Stimulated activated CD4-positive, alpha-beta T cell treated with anti-CD3 and anti-CD28 coated beads, Interleukin-1b, Interleukin-23, amount 100 ng/mL, for 4 hours (primary cell): ENCODE measurements around the gene ARHGAP44.

Experiments
- DNase-seq, 2 donors: peaks; one replicate each; pipeline ENCODE4 v3.0.0-alpha.2; 2020; ENCODE audit warnings: low read depth in 2 of 2

The ARHGAP44 gene

GRCh38 chr17:13025258-13025627 lies 235.9 kb downstream of the ARHGAP44 start:
- no peak for DNase-seq

GRCh38 chr17:13025687-13026086 lies 236.4 kb downstream of the ARHGAP44 start:
- no peak for DNase-seq

DNA sequence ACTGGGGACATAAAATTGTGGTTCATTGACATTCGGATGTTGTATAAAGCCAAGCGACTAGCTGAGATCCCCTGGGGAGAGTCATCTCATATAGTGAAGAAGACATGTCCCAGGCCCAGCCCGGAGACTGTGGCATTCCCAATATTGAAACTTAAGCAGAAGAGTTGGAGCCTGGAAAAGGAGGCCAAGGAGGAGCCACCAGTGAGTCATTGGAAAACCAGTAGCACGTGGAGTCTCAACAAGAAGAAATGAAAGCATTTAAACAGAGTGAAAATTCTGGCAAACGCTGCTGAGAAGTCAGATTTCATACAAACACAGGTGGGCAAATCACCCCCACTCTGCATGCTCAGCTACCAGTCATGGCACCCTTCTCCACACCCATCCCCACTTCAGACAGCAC lies 237.9 kb downstream of the ARHGAP44 start:
- DNase-seq = no peak

DNA sequence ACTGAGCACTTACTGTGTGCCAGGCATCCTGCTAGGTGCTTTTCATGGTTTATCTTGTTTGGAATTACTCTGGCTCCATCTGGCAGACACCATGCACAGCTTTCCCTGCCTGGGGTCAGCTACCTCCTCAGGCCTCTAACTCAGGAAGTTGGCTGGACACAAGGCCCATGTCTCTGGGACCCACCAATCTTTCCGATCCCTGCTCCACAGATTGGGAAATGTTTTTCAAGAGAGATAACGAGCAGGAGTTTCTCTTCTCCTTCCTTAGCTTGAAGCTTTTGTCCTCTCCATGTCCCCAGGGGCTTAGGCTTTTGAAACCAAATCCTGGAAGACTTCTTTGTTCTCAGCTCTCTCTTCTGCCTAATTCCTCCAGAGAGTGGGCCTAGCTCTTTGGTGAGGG lies 240.0 kb downstream of the ARHGAP44 start:
- no peak for DNase-seq

- DNase-seq = no peak
Measured at GRCh38 chr17:13030056-13030455, 240.8 kb downstream of the ARHGAP44 start.

GRCh38 chr17:13030459-13031300 lies 241.4 kb downstream of the ARHGAP44 start:
- DNase-seq = peak in 1 of 2 donors; percentile 47

DNA sequence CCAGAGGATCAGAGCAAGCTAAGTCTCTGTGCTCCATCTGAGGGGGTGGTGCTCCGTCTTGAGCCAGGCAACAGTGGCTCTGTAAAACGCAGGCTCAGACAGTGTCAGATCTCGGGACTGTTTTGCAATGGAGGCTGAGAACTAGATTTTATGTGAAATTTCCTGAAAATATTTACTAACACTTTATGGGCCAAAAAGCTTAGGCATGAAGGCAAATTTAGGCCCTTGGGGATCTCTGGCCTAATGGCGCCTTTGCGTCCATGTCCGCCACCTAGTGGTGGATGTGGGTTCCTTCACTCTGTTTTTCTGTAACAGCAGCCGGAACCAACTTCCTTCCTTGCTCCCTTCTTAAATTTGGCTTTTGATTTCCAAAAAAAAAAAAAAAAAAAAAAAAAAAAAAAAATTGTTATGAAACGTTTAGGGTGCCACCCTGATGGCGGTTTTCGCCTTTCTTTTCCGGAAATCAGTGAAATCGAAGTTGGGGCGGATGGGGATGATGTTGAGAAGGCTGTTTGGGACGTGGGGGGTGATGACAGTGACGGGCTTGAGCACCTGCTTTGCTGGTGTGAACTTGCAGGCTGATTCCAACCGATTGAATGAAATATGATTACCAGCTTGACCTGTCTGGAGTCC lies 242.5 kb downstream of the ARHGAP44 start:
- peak; percentile 19 to 31 for DNase-seq

DNA sequence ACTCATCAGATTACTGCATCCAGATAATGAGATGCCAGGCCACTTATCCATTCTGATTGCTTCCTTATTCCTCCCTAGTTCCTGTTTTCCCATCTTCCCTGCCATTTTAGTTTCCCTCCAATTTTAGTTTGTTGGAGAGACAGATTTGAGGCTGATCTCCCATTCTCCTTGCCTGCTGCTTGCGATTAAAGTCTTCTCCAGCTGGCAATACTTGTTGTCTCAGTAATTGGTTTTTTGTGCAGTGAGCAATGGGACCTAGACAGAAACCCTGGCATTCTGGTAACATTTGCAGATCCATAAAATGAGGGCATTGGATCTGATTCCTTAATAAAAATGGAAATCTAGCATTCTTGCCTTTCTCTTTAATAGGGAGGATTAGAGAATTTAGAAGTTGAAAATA lies 246.1 kb downstream of the ARHGAP44 start:
- DNase-seq = no peak

- no peak for DNase-seq
Measured at GRCh38 chr17:13036751-13037150, 247.5 kb downstream of the ARHGAP44 start.

- no peak for DNase-seq
Measured at GRCh38 chr17:13038931-13039665, 249.8 kb downstream of the ARHGAP44 start.
